Motor neuron (in vitro differentiated cells): ENCODE results near the gene ZNF726. TPM values are rescaled to one million over a fixed set of nuclear protein-coding genes. Genes with fewer than 3 reads are reported as not detected.
"Not testable (repeated sequence)": the region's sequence is repeated elsewhere in the genome, so short reads cannot be mapped to it uniquely, and the experiment has no call there.

Experiments used
- ATAC-seq, 8 experiments: fragments of 200-7000 bp; cut with Tn5 transposase; replicated peaks in 6 of 8; 2 replicates each; pipeline ENCODE4 v1.8.0; 2021; ENCODE audit warnings: mild to moderate bottlenecking in 8 of 8, moderate library complexity in 8 of 8
- H3K27ac ChIP-seq, 2 donors: fragments of 250-450 bp; sonication (Bioruptor Pico); 2 replicates each; pipeline ENCODE4 v1.9.0; 2021; ENCODE audit warnings: antibody characterized with exemption in 2 of 2, mild to moderate bottlenecking in 2 of 2, moderate library complexity in 1 of 2
- H3K4me1 ChIP-seq, 2 donors: fragments of 250-450 bp; sonication (Bioruptor Pico); replicated peaks in 1 of 2; 2 replicates each; pipeline ENCODE4 v1.6.1; 2021; ENCODE audit warnings: antibody characterized with exemption in 2 of 2, mild to moderate bottlenecking in 2 of 2, moderate library complexity in 1 of 2
- H3K4me3 ChIP-seq, 5 donors: fragments of 250-450 bp; sonication (Bioruptor Pico); 2 replicates each; pipeline ENCODE4 v1.9.0; 2021; ENCODE audit warnings: antibody characterized with exemption in 5 of 5, mild to moderate bottlenecking in 5 of 5, moderate library complexity in 4 of 5
- WGBS, 10 experiments: fragments of 450-650 bp; shearing (Covaris generic); methylation state at CpG; one replicate each; pipeline ENCODE4 v1.0.0; 2022; 5-methylcytosine and 5-hydroxymethylcytosine counted together
- in situ Hi-C, 9 experiments: fragments of 400-800 bp; cut with MboI; loops; one replicate each; pipeline ENCODE4 v1.15.0; 2021; ENCODE audit warnings: low sequenced_read_pairs in 9 of 9, low pct_unique_long_range_greater_than_20kb in 2 of 9; ENCODE audit not compliant: unreplicated experiment in 9 of 9
- total RNA-seq, 8 experiments: library from RNA; unstranded; fragments of 300-600 nt; gene quantifications; 2 replicates each; pipeline versions ENCODE4 v1.2.3 to v1.2.4, GENCODE V29; 2022

The ZNF726 gene
- total RNA-seq, 8 experiments from 2014 or later = 0.71 to 9.0 (median 3.1) TPM

DNA sequence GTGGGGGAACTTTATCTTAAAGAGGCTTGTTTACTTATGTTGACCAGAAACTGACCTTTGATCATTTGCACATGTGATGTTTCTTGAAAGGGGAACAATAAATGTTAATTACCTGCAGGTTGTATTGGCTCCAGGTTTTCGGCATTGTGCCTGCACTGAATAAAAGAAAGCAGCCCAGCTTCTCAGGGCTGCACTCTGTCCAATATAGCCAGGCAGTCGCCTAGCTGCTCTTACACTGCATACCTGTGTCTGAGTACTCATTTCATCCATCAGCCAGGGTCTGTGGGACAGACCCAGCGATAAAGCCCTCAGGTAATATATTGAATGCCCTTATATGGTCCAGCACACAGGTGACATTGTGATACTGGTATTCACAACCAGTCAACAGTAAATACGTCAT, 8.9 kb upstream of the ZNF726 start:
- WGBS, 10 experiments = 0 to 100% (median 32%) methylated on average over 1 to 4 of the region's 4 CpGs; no CpG with 5 or more reads in 2 of the 10 experiments
- H3K4me1 ChIP-seq = no peaks in the 10 kb centered on the region
- no peak overlapping the region for H3K4me3 ChIP-seq
- no peak for ATAC-seq
- no peak overlapping the region for H3K27ac ChIP-seq
- in situ Hi-C loops = no loop called here

GRCh38 chr19:23906835-23907234, 7.9 kb upstream of the ZNF726 start:
- WGBS, 10 experiments = 0 to 53% (median 14%) methylated on average over 1 to 2 of the region's 2 CpGs; no CpG with 5 or more reads in 3 of the 10 experiments
- in situ Hi-C loops = no loop called here
- Histone ChIP-seq H3K4me1 (no peaks in the 10 kb centered on the region), H3K4me3 (no peak overlapping the region), H3K27ac (no peak overlapping the region)
- no peak for ATAC-seq

GRCh38 chr19:23908165-23908564, 6.5 kb upstream of the ZNF726 start:
- H3K4me1 ChIP-seq = no peaks in the 10 kb centered on the region
- no peak overlapping the region for H3K27ac ChIP-seq
- in situ Hi-C loops = no loop called here
- ATAC-seq = no peak
- no peak overlapping the region for H3K4me3 ChIP-seq

DNA sequence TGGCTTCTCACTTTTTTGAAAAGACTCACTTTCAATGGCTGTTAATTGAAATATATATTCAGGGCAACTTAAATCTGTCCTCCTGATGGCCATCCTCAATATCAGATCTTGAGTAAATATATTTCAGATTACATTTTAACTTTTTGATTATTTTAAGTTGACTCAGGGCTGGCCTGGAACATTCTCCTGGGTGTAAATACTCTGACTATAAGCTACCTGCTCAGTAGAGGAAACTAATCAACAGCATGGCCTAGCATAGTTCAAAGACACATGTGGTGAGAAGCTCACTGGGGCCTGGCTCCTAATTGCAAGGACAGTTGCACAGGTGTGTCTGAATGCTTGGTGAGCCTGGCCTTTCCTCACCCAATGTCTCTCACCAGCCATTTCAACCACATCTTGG, 5.5 kb upstream of the ZNF726 start:
- no peak overlapping the region for H3K27ac ChIP-seq
- no peak for ATAC-seq
- H3K4me1 ChIP-seq = no peaks in the 10 kb centered on the region
- in situ Hi-C loops = no loop called here
- H3K4me3 ChIP-seq = no peak overlapping the region

- WGBS, 10 experiments = 20 to 100% (median 75%) methylated on average over 1 to 11 of the region's 11 CpGs
- ATAC-seq = no peak
- in situ Hi-C loops = no loop called here
- Histone ChIP-seq H3K27ac (no peak overlapping the region), H3K4me1 (no peaks in the 10 kb centered on the region), H3K4me3 (no peak overlapping the region)
Measured at GRCh38 chr19:23913931-23914330, 755 bp upstream of the ZNF726 start.

DNA sequence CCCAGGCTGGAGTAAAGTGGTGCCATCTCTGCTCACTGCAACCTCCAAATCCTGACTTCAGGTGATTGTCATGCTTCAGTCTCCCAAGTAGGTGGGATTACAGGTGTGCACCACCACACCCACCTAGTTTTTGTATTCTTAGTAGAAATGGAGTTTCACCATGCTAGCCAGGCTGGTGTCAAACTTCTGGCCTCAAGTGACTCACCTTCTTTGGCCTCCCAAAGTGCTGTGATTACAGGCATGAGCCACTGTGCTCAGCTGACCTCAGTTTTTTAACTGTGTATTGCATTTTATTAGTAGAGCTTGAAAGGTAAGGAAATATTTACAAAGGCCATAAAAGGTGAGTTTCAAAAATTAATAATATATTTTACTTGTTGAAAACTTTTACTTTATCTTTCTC, 2.3 kb downstream of the ZNF726 start:
- H3K4me1 ChIP-seq = no peaks in the 10 kb centered on the region
- H3K4me3 ChIP-seq = no peak overlapping the region
- no peak for ATAC-seq
- in situ Hi-C loops = no loop called here
- no peak overlapping the region for H3K27ac ChIP-seq

- H3K27ac ChIP-seq = no peak overlapping the region
- no peak overlapping the region for H3K4me3 ChIP-seq
- H3K4me1 ChIP-seq = no peaks in the 10 kb centered on the region
- no peak for ATAC-seq
- in situ Hi-C loops = no loop called here
- 50 to 100% (median 90%) methylated on average over 1 to 5 of the region's 5 CpGs for WGBS, 10 experiments
Measured at GRCh38 chr19:23917856-23918255, 3.2 kb downstream of the ZNF726 start.

GRCh38 chr19:23925285-23925684, 10.6 kb downstream of the ZNF726 start:
- Histone ChIP-seq H3K27ac (no peak overlapping the region), H3K4me1 (no peaks in the 10 kb centered on the region), H3K4me3 (no peak overlapping the region)
- 68 to 100% (median 85%) methylated on average over 1 to 5 of the region's 5 CpGs for WGBS, 10 experiments
- no peak for ATAC-seq
- in situ Hi-C loops = no loop called here

DNA sequence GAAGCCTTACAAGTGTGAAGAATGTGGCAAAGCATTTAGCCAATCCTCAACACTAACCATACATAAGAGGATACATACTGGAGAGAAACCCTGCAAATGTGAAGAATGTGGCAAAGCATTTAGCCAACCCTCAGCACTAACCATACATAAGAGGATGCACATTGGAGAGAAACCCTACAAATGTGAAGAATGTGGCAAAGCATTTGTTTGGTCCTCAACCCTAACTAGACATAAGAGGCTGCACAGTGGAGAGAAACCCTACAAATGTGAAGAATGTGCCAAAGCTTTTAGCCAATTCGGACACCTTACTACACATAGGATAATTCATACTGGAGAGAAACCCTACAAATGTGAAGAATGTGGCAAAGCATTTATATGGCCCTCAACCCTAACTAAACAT, 18.2 kb downstream of the ZNF726 start:
- in situ Hi-C loops = no loop called here
- Histone ChIP-seq H3K4me3 (no peak overlapping the region), H3K4me1 (no peaks in the 10 kb centered on the region), H3K27ac (no peak overlapping the region)
- WGBS, 10 experiments = 29 to 100% (median 60%) methylated on average over 1 of the region's 1 CpG; no CpG with 5 or more reads in 6 of the 10 experiments
- no peak for ATAC-seq

GRCh38 chr19:23937031-23937430, 22.3 kb downstream of the ZNF726 start:
- WGBS, 10 experiments = no CpG with 5 or more reads among the region's 29 CpGs
- H3K4me1 ChIP-seq, H3K27ac ChIP-seq, H3K4me3 ChIP-seq, ATAC-seq, in situ Hi-C loops: not testable (repeated sequence)

DNA sequence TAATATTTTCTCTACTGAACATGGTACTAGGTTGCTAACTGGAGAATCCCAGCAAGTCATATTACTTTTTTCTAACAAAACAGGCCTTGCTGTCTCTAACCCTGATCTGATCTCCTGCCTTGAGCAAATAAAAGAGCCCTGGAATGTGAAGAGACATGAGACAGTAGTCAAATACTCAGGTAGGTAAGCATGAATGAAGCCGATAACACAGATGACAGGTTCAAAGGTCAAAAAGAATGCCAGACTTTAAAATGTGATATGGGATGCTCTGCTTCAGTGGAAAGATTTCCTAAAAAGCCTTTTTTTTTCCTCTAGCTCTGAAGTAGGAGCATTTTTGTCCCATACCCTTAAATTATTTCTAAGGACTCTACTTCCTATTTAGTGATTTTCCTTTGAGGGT, 28.7 kb downstream of the ZNF726 start:
- in situ Hi-C loops = no loop called here
- Histone ChIP-seq H3K4me3 (no peak overlapping the region), H3K27ac (no peak overlapping the region), H3K4me1 (no peaks in the 10 kb centered on the region)
- no peak for ATAC-seq
- 63 to 100% (median 100%) methylated on average over 1 of the region's 1 CpG; no CpG with 5 or more reads in 3 of the 10 experiments for WGBS, 10 experiments

GRCh38 chr19:23946569-23946968, 31.9 kb downstream of the ZNF726 start:
- in situ Hi-C loops = no loop called here
- no peak overlapping the region for H3K27ac ChIP-seq
- H3K4me1 ChIP-seq = no peaks in the 10 kb centered on the region
- no peak for ATAC-seq
- H3K4me3 ChIP-seq = no peak overlapping the region

- Histone ChIP-seq H3K4me3 (no peak overlapping the region), H3K27ac (no peak overlapping the region), H3K4me1 (no peaks in the 10 kb centered on the region)
- peak in 1 of 8 experiments; percentile 35 for ATAC-seq
- in situ Hi-C loops = no loop called here
- WGBS, 10 experiments = 8 to 82% (median 56%) methylated on average over 2 of the region's 2 CpGs; no CpG with 5 or more reads in 4 of the 10 experiments
Measured at GRCh38 chr19:23949611-23950010, 34.9 kb downstream of the ZNF726 start.

DNA sequence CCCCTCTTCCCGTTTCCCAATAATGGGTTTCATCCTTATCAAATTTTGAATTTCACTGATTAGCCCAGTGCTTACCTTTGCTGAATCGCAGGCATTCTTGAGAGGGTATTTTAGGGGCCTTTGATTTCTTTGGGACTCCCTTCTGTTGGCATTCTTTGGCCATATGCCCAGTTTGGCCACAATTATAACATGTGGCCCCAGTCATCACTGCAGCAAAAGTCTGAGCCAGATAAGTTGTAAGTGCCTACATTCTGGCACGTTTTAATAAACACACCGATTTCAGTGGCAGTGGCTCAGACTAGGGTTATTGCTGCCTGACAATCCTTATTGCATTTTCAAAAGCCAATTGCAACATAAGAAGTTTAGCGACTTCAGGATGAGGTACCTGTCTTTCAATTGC, 41.4 kb downstream of the ZNF726 start:
- no peak overlapping the region for H3K4me3 ChIP-seq
- H3K27ac ChIP-seq = no peak overlapping the region
- WGBS, 10 experiments = 20 to 87% (median 59%) methylated on average over 1 to 5 of the region's 5 CpGs; no CpG with 5 or more reads in 3 of the 10 experiments
- in situ Hi-C loops = no loop called here
- no peaks in the 10 kb centered on the region for H3K4me1 ChIP-seq
- ATAC-seq = no peak
